H1 (cell line): ENCODE data around the gene DMXL2. TPM values are rescaled to one million over a fixed set of nuclear protein-coding genes. Genes with fewer than 3 reads are reported as not detected.
A peak's percentile ranks its signal among the peaks of the same experiment; 100 is the strongest.

Experiments
- CTCF ChIA-PET: fragments of 300-600 bp; sonication (Branson Sonifier 250); formaldehyde crosslinking; loops from one replicate; lab custom pipeline; 2021; ENCODE audit not compliant: partially characterized antibody; lab: Charles Lee
- POLR2A ChIA-PET: fragments of 300-600 bp; sonication (Branson Sonifier 250); formaldehyde crosslinking; loops from one replicate; lab custom pipeline; 2021; ENCODE audit warnings: inconsistent platforms; ENCODE audit not compliant: partially characterized antibody; lab: Charles Lee
- DNase-seq, 2 experiments: peaks; one replicate each; pipeline versions ENCODE4 v3.0.0 to v3.0.0-alpha.2; 2010 to 2022; ENCODE audit warnings: low spot score in 2 of 2, low read depth in 1 of 2, mixed read lengths in 1 of 2
- FAIRE-seq: peaks from 2 replicates; lab custom pipeline; 2011; peaks lifted over from hg19 to GRCh38; lab: Jason Lieb, UNC
- H2AFZ ChIP-seq: 2 replicates; pipeline ENCODE4 v1.8.1; 2012; ENCODE audit warnings: low read length, inconsistent platforms
- H2AK5ac ChIP-seq: 2 replicates; pipeline ENCODE4 v1.6.1; 2013; ENCODE audit warnings: low read depth, low read length
- H2BK120ac ChIP-seq: replicated peaks from 2 replicates; pipeline ENCODE3; 2013; ENCODE audit warnings: low read depth, low read length, inconsistent platforms
- H2BK12ac ChIP-seq: 2 replicates; pipeline ENCODE4 v1.6.1; 2013; ENCODE audit warnings: low read depth, low read length
- H2BK15ac ChIP-seq: 2 replicates; pipeline ENCODE4 v1.6.1; 2013; ENCODE audit warnings: low read length
- H2BK20ac ChIP-seq: 2 replicates; pipeline ENCODE4 v1.6.1; 2013; ENCODE audit warnings: low read length
- H2BK5ac ChIP-seq: 2 replicates; pipeline ENCODE4 v1.6.1; 2013; ENCODE audit warnings: low read depth, low read length
- H3K14ac ChIP-seq: 2 replicates; pipeline ENCODE4 v1.6.1; 2013; ENCODE audit warnings: inconsistent platforms; ENCODE audit not compliant: insufficient read length
- H3K18ac ChIP-seq: 2 replicates; pipeline ENCODE4 v1.6.1; 2013; ENCODE audit warnings: low read length; ENCODE audit errors: extremely low read depth
- H3K23ac ChIP-seq: 2 replicates; pipeline ENCODE4 v1.6.1; 2013; ENCODE audit warnings: inconsistent platforms; ENCODE audit not compliant: insufficient read length
- H3K23me2 ChIP-seq: 2 replicates; pipeline ENCODE4 v1.6.1; 2013; ENCODE audit warnings: low read depth, low read length
- H3K27ac ChIP-seq: 2 replicates; pipeline ENCODE4 v1.6.1; 2011; ENCODE audit warnings: low read depth, low read length, inconsistent platforms
- H3K27me3 ChIP-seq, 4 experiments: replicated peaks in 1 of 4; 1 replicate in 1 of 4; 2 replicates in 3 of 4; pipeline versions ENCODE4 v1.6.1 to v1.8.1; 2011 to 2013; ENCODE audit warnings: low read length in 3 of 4, mild to moderate bottlenecking in 3 of 4, inconsistent platforms in 2 of 4, mixed read lengths in 2 of 4, moderate library complexity in 1 of 4; ENCODE audit not compliant: control insufficient read depth in 3 of 4, insufficient read depth in 3 of 4; ENCODE audit errors: extremely low read depth in 1 of 4
- H3K36me3 ChIP-seq, 4 experiments: 2 replicates each; pipeline versions ENCODE4 v1.6.1 to v1.8.1; 2011 to 2013; ENCODE audit warnings: mild to moderate bottlenecking in 4 of 4, low read length in 3 of 4, moderate library complexity in 2 of 4, control low read depth in 1 of 4, inconsistent platforms in 1 of 4; ENCODE audit not compliant: insufficient read depth in 4 of 4, control insufficient read depth in 2 of 4
- H3K4ac ChIP-seq: replicated peaks from 2 replicates; pipeline ENCODE3; 2013; ENCODE audit warnings: low read length, low read depth, mixed read lengths, inconsistent platforms; ENCODE audit not compliant: insufficient read length
- H3K4me1 ChIP-seq, 4 experiments: replicated peaks in 1 of 4; 1 replicate in 1 of 4; 2 replicates in 3 of 4; pipeline versions ENCODE4 v1.6.1 to v1.8.1; 2011 to 2013; ENCODE audit warnings: low read length in 3 of 4, inconsistent platforms in 2 of 4, mixed read lengths in 1 of 4; ENCODE audit not compliant: insufficient read depth in 4 of 4, control insufficient read depth in 3 of 4
- H3K4me2 ChIP-seq, 2 experiments: 2 replicates each; pipeline versions ENCODE4 v1.6.1 to v1.8.1; 2011 to 2013; ENCODE audit warnings: low read depth in 2 of 2, low read length in 2 of 2, control low read depth in 1 of 2, inconsistent platforms in 1 of 2, mild to moderate bottlenecking in 1 of 2; ENCODE audit not compliant: insufficient read depth in 1 of 2
- H3K4me3 ChIP-seq, 4 experiments: fragments of 200-600, 300-600 bp in 1 of 4; sonication (generic), shearing (Covaris generic), sonication (Bioruptor Twin) in 1 of 4; 2 replicates each; pipeline versions ENCODE4 v1.5.1 to v1.8.1; 2011 to 2016; ENCODE audit warnings: low read length in 4 of 4, low read depth in 3 of 4, control low read depth in 2 of 4, inconsistent platforms in 2 of 4, mild to moderate bottlenecking in 2 of 4, mixed read lengths in 1 of 4, moderate library complexity in 1 of 4; ENCODE audit not compliant: insufficient read depth in 2 of 4; ENCODE audit errors: extremely low read depth in 1 of 4
- H3K56ac ChIP-seq: replicated peaks from 2 replicates; pipeline ENCODE3; 2013; ENCODE audit warnings: low read depth, mild to moderate bottlenecking, mixed read lengths, low read length, inconsistent platforms; ENCODE audit not compliant: insufficient read length
- H3K79me1 ChIP-seq: 2 replicates; pipeline ENCODE4 v1.6.1; 2013; ENCODE audit warnings: low read depth, low read length, control low read depth
- H3K79me2 ChIP-seq, 2 experiments: 2 replicates each; pipeline versions ENCODE4 v1.6.1 to v1.8.1; 2012 to 2013; ENCODE audit warnings: low read length in 2 of 2, mild to moderate bottlenecking in 2 of 2, inconsistent platforms in 1 of 2; ENCODE audit not compliant: insufficient read depth in 2 of 2, control insufficient read depth in 1 of 2
- H3K9ac ChIP-seq, 4 experiments: replicated peaks in 1 of 4; 1 replicate in 1 of 4; 2 replicates in 3 of 4; pipeline versions ENCODE4 v1.6.1 to v1.8.1; 2011 to 2013; ENCODE audit warnings: low read depth in 3 of 4, low read length in 3 of 4, control low read depth in 2 of 4, mild to moderate bottlenecking in 2 of 4, moderate library complexity in 2 of 4, inconsistent platforms in 1 of 4; ENCODE audit errors: extremely low read depth in 1 of 4
- H3K9me3 ChIP-seq, 2 experiments: 2 replicates each; pipeline versions ENCODE4 v1.6.1 to v1.8.1; 2012 to 2013; ENCODE audit warnings: mild to moderate bottlenecking in 2 of 2, moderate library complexity in 2 of 2, control low read depth in 1 of 2, inconsistent platforms in 1 of 2, low read depth in 1 of 2, low read length in 1 of 2, mixed read lengths in 1 of 2; ENCODE audit not compliant: insufficient read depth in 2 of 2
- H4K20me1 ChIP-seq, 2 experiments: replicated peaks in 1 of 2; 2 replicates each; pipeline versions ENCODE3 to v1.8.1; 2011 to 2013; ENCODE audit warnings: inconsistent platforms in 2 of 2, low read length in 2 of 2, mild to moderate bottlenecking in 1 of 2; ENCODE audit not compliant: insufficient read depth in 2 of 2, control insufficient read depth in 1 of 2
- H4K5ac ChIP-seq: 2 replicates; pipeline ENCODE4 v1.6.1; 2013; ENCODE audit warnings: low read length, low read depth, mixed read lengths, inconsistent platforms; ENCODE audit not compliant: insufficient read length
- H4K8ac ChIP-seq: 2 replicates; pipeline ENCODE4 v1.8.0; 2013; ENCODE audit warnings: mild to moderate bottlenecking, moderate library complexity, low read length, inconsistent platforms; ENCODE audit not compliant: insufficient read depth; ENCODE audit errors: extremely low read depth
- H4K91ac ChIP-seq: replicated peaks from 2 replicates; pipeline ENCODE3; 2013; ENCODE audit warnings: low read length, mixed read lengths, inconsistent platforms; ENCODE audit not compliant: insufficient read length
- BACH1 ChIP-seq: IDR thresholded peaks from 2 replicates; pipeline ENCODE4 v1.6.1; 2012; ENCODE audit warnings: low read length, improper control_type of control experiment
- BCL11A ChIP-seq, 2 experiments: IDR thresholded peaks; one replicate each; pipeline ENCODE4 v1.6.1; 2011; ENCODE audit warnings: low read depth in 2 of 2, low read length in 2 of 2, mild to moderate bottlenecking in 2 of 2
- CHD1 ChIP-seq: IDR thresholded peaks from 2 replicates; pipeline ENCODE4 v1.6.1; 2012; ENCODE audit warnings: low read depth, low read length, improper control_type of control experiment
- CHD2 ChIP-seq: IDR thresholded peaks from 2 replicates; pipeline ENCODE4 v1.6.1; 2012; ENCODE audit warnings: low read length, improper control_type of control experiment
- CREB1 ChIP-seq: IDR thresholded peaks from 2 replicates; pipeline ENCODE4 v1.6.1; 2012; ENCODE audit warnings: inconsistent platforms
- FOSL1 ChIP-seq: IDR thresholded peaks from 2 replicates; pipeline ENCODE4 v1.6.1; 2011; ENCODE audit warnings: mild to moderate bottlenecking, low read depth, low read length, moderate library complexity; ENCODE audit not compliant: insufficient read depth
- KDM5A ChIP-seq: fragments of 200-600 bp; IDR thresholded peaks from 2 replicates; pipeline ENCODE4 v1.7.1; 2012; ENCODE audit warnings: mild to moderate bottlenecking, low read length, inconsistent platforms, mixed read lengths
- MAX ChIP-seq: IDR thresholded peaks from 2 replicates; pipeline ENCODE4 v1.6.1; 2012; ENCODE audit warnings: inconsistent platforms
- NANOG ChIP-seq: IDR thresholded peaks from 2 replicates; pipeline ENCODE4 v1.6.1; 2011; ENCODE audit warnings: low read length, low read depth, mild to moderate bottlenecking, inconsistent platforms; ENCODE audit not compliant: insufficient read depth, poor library complexity, severe bottlenecking
- RXRA ChIP-seq: IDR thresholded peaks from 2 replicates; pipeline ENCODE4 v1.6.1; 2011; ENCODE audit warnings: low read depth, mild to moderate bottlenecking, low read length, moderate library complexity; ENCODE audit not compliant: insufficient read depth
- SIRT6 ChIP-seq: IDR thresholded peaks from one replicate; pipeline ENCODE4 v1.7.1; 2012; ENCODE audit warnings: low read length, inconsistent platforms
- SP2 ChIP-seq: IDR thresholded peaks from 2 replicates; pipeline ENCODE4 v1.6.1; 2012; ENCODE audit warnings: mild to moderate bottlenecking, low read length, inconsistent platforms
- TCF12 ChIP-seq: IDR thresholded peaks from 2 replicates; pipeline ENCODE4 v1.6.1; 2011; ENCODE audit warnings: low read depth, mild to moderate bottlenecking, low read length
- ZNF274 ChIP-seq: IDR thresholded peaks from 2 replicates; pipeline ENCODE4 v1.7.0; 2012; ENCODE audit warnings: low read length, borderline replicate concordance; ENCODE audit errors: extremely low read depth
- WGBS, 2 experiments: shearing (Covaris generic) in 1 of 2; methylation state at CpG; one replicate each; pipeline versions ENCODE4 v1.1.6 to v1.1.7; 2013 to 2015; ENCODE audit warnings: low lambda C conversion rate in 2 of 2, mixed read lengths in 2 of 2, inconsistent platforms in 1 of 2, low coverage in 1 of 2, missing lambda C conversion rate in 1 of 2; ENCODE audit not compliant: insufficient replicate concordance in 2 of 2, insufficient coverage in 1 of 2, insufficient read length in 1 of 2; ENCODE audit errors: extremely low coverage in 1 of 2, missing lambda C conversion rate in 1 of 2; 5-methylcytosine and 5-hydroxymethylcytosine counted together
- polyA plus RNA-seq, 7 experiments: library from polyadenylated mRNA; depleted of rRNA in 3 of 7; stranded (reverse) in 5 of 7; unstranded in 2 of 7; fragments of >200 nt in 5 of 7; fragments of 200-250 nt in 2 of 7; gene quantifications; 1 replicate in 5 of 7; 2 replicates in 1 of 7; 4 replicates in 1 of 7; pipeline versions ENCODE4 v1.2.1 to v1.2.3, GENCODE V29; 2011 to 2013; ENCODE audit warnings: missing spikeins in 2 of 7, mixed read lengths in 2 of 7
- total RNA-seq: library from RNA; stranded (reverse); fragmentation: NEBNext Ultra II Directional; extraction: Animal tissue kit (Norgen Biotek cat#: 25700); gene quantifications from 2 replicates; pipeline ENCODE4 v1.2.1, GENCODE V29; 2021

The DMXL2 gene
- total and polyA plus RNA-seq, 2 of the 8 experiments (the other 6 are each of a cell fraction or from before 2014, with no cell fraction given) = 9.5 to 10.6 TPM

- Histone ChIP-seq H3K23me2 (no peaks in the 10 kb centered on the region), H4K5ac (no peak overlapping the region), H3K9me3 (no peaks in the 10 kb centered on the region), H2BK5ac (no peak overlapping the region), H3K79me1 (no peaks in the 10 kb centered on the region), H2BK15ac (no peak overlapping the region), H3K36me3 (no peaks in the 10 kb centered on the region), H2BK20ac (peak overlapping the region; percentile 48; the same call in 1 of the 2 replicates), H3K4me3 (no peak overlapping the region), H2BK120ac (no peak overlapping the region), H3K56ac (no peak overlapping the region), H3K14ac (no peak overlapping the region), H3K4ac (no peak overlapping the region), H3K4me2 (no peak overlapping the region), H3K4me1 (peaks cover 0 to 2% (median 1%) of the 10 kb centered on the region in 4 experiments; a peak in 2 of 7 replicates), H3K27ac (no peak overlapping the region), H4K91ac (no peak overlapping the region), H3K18ac (no peak overlapping the region), H3K79me2 (no peaks in the 10 kb centered on the region), H3K9ac (no peak overlapping the region), H2AK5ac (no peak overlapping the region), H4K8ac (no peak overlapping the region), H2BK12ac (peak overlapping the region; percentile 39; the same call in 1 of the 2 replicates), H3K23ac (no peak overlapping the region), H2AFZ (no peak overlapping the region), H3K27me3 (no peaks in the 10 kb centered on the region), H4K20me1 (no peaks in the 10 kb centered on the region)
- FAIRE-seq = no peak
- POLR2A ChIA-PET = no interaction called here
- CTCF ChIA-PET = interaction anchor here (0.8 to 3.7 kb wide), 3 partner anchors 12 to 85 kb away, joined by 4 to 31 read pairs (median 10); no protein-coding TSS in a partner anchor
- TF ChIP-seq CHD1 = no peak
- TF ChIP-seq CHD2 = no peak
- no peak for TF ChIP-seq NANOG
- TF ChIP-seq SP2 = no peak
- TF ChIP-seq RXRA = no peak
- TF ChIP-seq BACH1 = no peak
- TF ChIP-seq KDM5A = no peak
- TF ChIP-seq FOSL1 = no peak
- no peak for TF ChIP-seq ZNF274
- TF ChIP-seq CREB1 = no peak
- no peak for TF ChIP-seq BCL11A (IDR thresholded peaks at IDR 0.05; ENCODE audit: low read depth in 2 of 2, low read length in 2 of 2)
- no peak for TF ChIP-seq TCF12
- no peak for TF ChIP-seq SIRT6
- TF ChIP-seq MAX = no peak
- 95% methylated on average over 4 of the region's 4 CpGs; no CpG with 5 or more reads in 1 of the 2 experiments for WGBS, 2 experiments
- DNase-seq = no peak
Measured at GRCh38 chr15:51414256-51414860, 208.2 kb downstream of the DMXL2 start.
